GM23248 (cell line): ENCODE data around the gene PTGFRN. TPM values are rescaled to one million over a fixed set of nuclear protein-coding genes. Genes with fewer than 3 reads are reported as not detected.

Experiments used
- DNase-seq: peaks from one replicate; pipeline ENCODE4 v3.0.0-alpha.2; 2015
- H2AFZ ChIP-seq: fragments of 200-600 bp; sonication (generic); 2 replicates; pipeline ENCODE4 v1.6.1; 2016; ENCODE audit warnings: antibody characterized with exemption
- H3F3A ChIP-seq: fragments of 200-600 bp; sonication (generic); 2 replicates; pipeline ENCODE4 v1.6.1; 2016; ENCODE audit warnings: mild to moderate bottlenecking, antibody characterized with exemption, mixed run types; ENCODE audit not compliant: insufficient read depth
- H3K27ac ChIP-seq: fragments of 200-600 bp; sonication (generic); 2 replicates; pipeline ENCODE4 v1.5.1; 2016; ENCODE audit warnings: mild to moderate bottlenecking
- H3K27me3 ChIP-seq: fragments of 200-600 bp; sonication (generic); replicated peaks from 2 replicates; pipeline ENCODE4 v1.6.1; 2016; ENCODE audit warnings: mild to moderate bottlenecking; ENCODE audit not compliant: insufficient read depth
- H3K36me3 ChIP-seq: fragments of 200-600 bp; sonication (generic); 2 replicates; pipeline ENCODE4 v1.6.1; 2016; ENCODE audit warnings: low read depth, mild to moderate bottlenecking
- H3K4me1 ChIP-seq: fragments of 200-600 bp; sonication (generic); 2 replicates; pipeline ENCODE4 v1.6.1; 2016; ENCODE audit warnings: mild to moderate bottlenecking; ENCODE audit not compliant: insufficient read depth
- H3K4me2 ChIP-seq: fragments of 200-600 bp; sonication (generic); one replicate; pipeline ENCODE4 v1.6.1; 2016; ENCODE audit warnings: mild to moderate bottlenecking; ENCODE audit not compliant: unreplicated experiment
- H3K4me3 ChIP-seq: fragments of 200-600 bp; sonication (generic); 2 replicates; pipeline ENCODE4 v1.5.1; 2016; ENCODE audit warnings: mild to moderate bottlenecking
- H3K79me2 ChIP-seq: fragments of 200-600 bp; sonication (generic); 2 replicates; pipeline ENCODE4 v1.6.1; 2016; ENCODE audit warnings: mild to moderate bottlenecking; ENCODE audit not compliant: insufficient read depth
- H3K9ac ChIP-seq: fragments of 200-600 bp; sonication (generic); 2 replicates; pipeline ENCODE4 v1.6.1; 2016; ENCODE audit warnings: mild to moderate bottlenecking
- H3K9me2 ChIP-seq: fragments of 200-600 bp; sonication (generic); 2 replicates; pipeline ENCODE4 v1.6.1; 2016; ENCODE audit warnings: mixed run types, mild to moderate bottlenecking, moderate library complexity; ENCODE audit not compliant: insufficient read depth
- H3K9me3 ChIP-seq: fragments of 200-600 bp; sonication (generic); one replicate; pipeline ENCODE4 v1.6.1; 2017; ENCODE audit warnings: low read depth
- H4K20me1 ChIP-seq: fragments of 200-600 bp; sonication (generic); 2 replicates; pipeline ENCODE4 v1.6.0; 2016; ENCODE audit not compliant: insufficient read depth
- EZH2 ChIP-seq: fragments of 200-600 bp; sonication (generic); IDR thresholded peaks from 2 replicates; pipeline ENCODE4 v1.6.1; 2018; ENCODE audit warnings: antibody characterized with exemption, mild to moderate bottlenecking; ENCODE audit not compliant: insufficient read depth, poor library complexity, severe bottlenecking
- EZH2phosphoT487 ChIP-seq: fragments of 200-600 bp; sonication (generic); IDR thresholded peaks from 2 replicates; pipeline ENCODE4 v1.6.1; 2018; ENCODE audit warnings: antibody characterized with exemption, moderate library complexity, mild to moderate bottlenecking, low read depth; ENCODE audit not compliant: insufficient read depth
- whole genome bisulfite sequencing, 2 experiments: methylation state at CpG; one replicate each; pipeline ENCODE4 v1.1.6; 2015 to 2017; ENCODE audit warnings: low lambda C conversion rate in 2 of 2, low coverage in 1 of 2; ENCODE audit errors: missing lambda C conversion rate in 2 of 2; 5-methylcytosine and 5-hydroxymethylcytosine counted together
- in situ Hi-C: fragments of 300-500 bp; cut with MboI; formaldehyde crosslinking; loops from 2 replicates; pipeline ENCODE4 v1.15.0; 2020
- polyA plus RNA-seq: library from polyadenylated mRNA; unstranded; fragments of >200 nt; fragmentation: Nextera tagmentation; extraction: Ambion mirVana; gene quantifications from 2 replicates; pipeline ENCODE4 v1.2.1, GENCODE V29; 2016
- total RNA-seq: library from RNA; depleted of rRNA; stranded (reverse); fragments of >200 nt; shearing (Covaris generic); gene quantifications from 2 replicates; pipeline ENCODE4 v1.2.3, GENCODE V29; 2014

The PTGFRN gene
- total and polyA plus RNA-seq, 2 experiments from 2014 or later: 14.7 to 25.7 TPM

DNA sequence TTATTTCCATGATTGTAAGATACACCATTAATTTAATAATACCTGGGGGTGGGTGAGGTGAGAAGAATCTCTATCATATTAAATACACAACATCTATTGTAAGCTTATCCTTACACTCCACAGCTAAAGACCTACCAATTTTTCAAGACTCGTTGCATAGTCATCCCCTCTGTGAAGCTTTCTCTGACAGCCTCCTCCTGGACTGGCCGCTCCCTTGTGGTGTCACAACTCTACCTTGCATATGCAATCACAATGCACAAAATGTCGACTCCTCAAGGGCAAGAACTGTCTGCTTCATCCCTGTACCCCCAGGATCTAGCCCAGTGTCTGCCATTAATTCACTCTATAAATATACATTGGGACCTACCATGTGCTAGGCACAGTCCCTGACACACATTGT, 2.4 kb upstream of the PTGFRN start:
- H3K4me1 ChIP-seq: no peaks in the 10 kb centered on the region
- H3K9me3 ChIP-seq: no peaks in the 10 kb centered on the region
- no peak overlapping the region for H3K4me2 ChIP-seq
- peaks cover 3% of the 10 kb centered on the region; the same call in 1 of the 2 replicates for H3F3A ChIP-seq
- 87 to 88% methylated on average over 3 of the region's 3 CpGs for WGBS, 2 experiments
- no peak overlapping the region for H3K9ac ChIP-seq
- no peak overlapping the region for H3K27ac ChIP-seq
- H4K20me1 ChIP-seq: no peaks in the 10 kb centered on the region
- no peak for DNase-seq
- H3K4me3 ChIP-seq: no peak overlapping the region
- in situ Hi-C loops: no loop called here
- no peaks in the 10 kb centered on the region for H3K79me2 ChIP-seq
- H2AFZ ChIP-seq: no peak overlapping the region
- H3K36me3 ChIP-seq: no peaks in the 10 kb centered on the region
- TF ChIP-seq EZH2phosphoT487 (no peak), EZH2 (no peak)
- no peaks in the 10 kb centered on the region for H3K27me3 ChIP-seq
- H3K9me2 ChIP-seq: no peaks in the 10 kb centered on the region

DNA sequence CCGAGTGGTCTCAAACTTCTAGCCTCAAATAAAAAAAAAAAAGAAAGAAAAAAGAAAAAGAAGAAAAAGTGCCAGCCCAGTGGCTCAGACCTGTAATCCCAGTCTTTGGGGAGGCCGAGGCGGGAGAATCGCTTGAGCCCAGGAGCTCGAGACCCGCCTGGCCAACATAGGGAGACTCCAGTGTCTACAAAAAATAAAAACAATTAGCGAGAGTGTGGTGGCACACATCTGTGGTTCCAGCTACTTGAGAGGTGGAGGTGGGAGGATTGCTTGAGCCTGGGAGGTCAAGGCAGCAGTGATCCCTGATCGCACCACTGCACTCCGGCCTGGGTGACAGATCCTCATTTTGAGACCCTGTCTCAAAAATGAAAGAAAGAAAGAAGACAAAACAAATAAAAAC, 1.4 kb upstream of the PTGFRN start:
- in situ Hi-C loops: no loop called here
- H3K9ac ChIP-seq: no peak overlapping the region
- H3K9me3 ChIP-seq: no peaks in the 10 kb centered on the region
- TF ChIP-seq EZH2phosphoT487 (no peak), EZH2 (no peak)
- H3F3A ChIP-seq: peaks cover 3% of the 10 kb centered on the region; the same call in 1 of the 2 replicates
- no peaks in the 10 kb centered on the region for H4K20me1 ChIP-seq
- H3K27me3 ChIP-seq: no peaks in the 10 kb centered on the region
- no peak overlapping the region for H3K4me2 ChIP-seq
- no peak overlapping the region for H2AFZ ChIP-seq
- H3K4me3 ChIP-seq: no peak overlapping the region
- no peaks in the 10 kb centered on the region for H3K79me2 ChIP-seq
- H3K27ac ChIP-seq: no peak overlapping the region
- H3K36me3 ChIP-seq: no peaks in the 10 kb centered on the region
- H3K9me2 ChIP-seq: no peaks in the 10 kb centered on the region
- H3K4me1 ChIP-seq: no peaks in the 10 kb centered on the region
- 93 to 98% methylated on average over 8 to 9 of the region's 9 CpGs for WGBS, 2 experiments
- DNase-seq: no peak

DNA sequence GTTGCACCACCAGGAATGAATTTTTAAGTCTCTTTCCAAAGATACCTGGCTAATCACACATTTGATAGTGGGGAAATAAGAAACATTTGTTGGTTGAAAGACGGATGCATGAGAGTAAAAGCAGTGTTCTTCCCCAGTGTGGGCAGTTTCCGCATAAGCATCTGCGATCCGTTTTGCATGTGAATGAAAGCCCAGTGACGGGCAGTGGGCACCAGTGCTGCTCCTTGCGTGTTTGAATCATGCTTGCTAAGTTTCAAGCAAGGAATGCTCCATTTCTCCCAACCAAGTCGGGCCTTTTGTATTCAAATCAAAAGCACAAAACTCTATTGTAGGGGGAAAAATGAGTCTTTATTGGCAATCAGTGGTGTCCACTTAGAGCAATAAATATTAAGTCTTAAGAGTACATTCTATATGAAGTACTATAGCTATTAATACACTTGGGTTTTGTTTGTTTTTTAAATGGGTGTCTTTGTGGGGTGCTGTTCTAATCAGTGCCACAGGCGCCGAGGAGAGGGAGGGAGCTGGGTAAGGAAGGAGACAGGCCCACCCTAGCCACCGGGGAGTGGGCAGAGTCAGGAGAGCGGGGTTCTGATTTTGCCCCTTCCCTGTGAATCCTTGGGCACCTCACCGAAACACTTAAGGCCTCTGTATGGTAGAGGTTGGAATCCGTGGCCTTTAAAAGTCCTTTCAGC, 750 bp upstream of the PTGFRN start:
- H3K9ac ChIP-seq: peak overlapping the region; percentile 80
- 89 to 90% methylated on average over 13 of the region's 13 CpGs for WGBS, 2 experiments
- in situ Hi-C loops: no loop called here

DNA sequence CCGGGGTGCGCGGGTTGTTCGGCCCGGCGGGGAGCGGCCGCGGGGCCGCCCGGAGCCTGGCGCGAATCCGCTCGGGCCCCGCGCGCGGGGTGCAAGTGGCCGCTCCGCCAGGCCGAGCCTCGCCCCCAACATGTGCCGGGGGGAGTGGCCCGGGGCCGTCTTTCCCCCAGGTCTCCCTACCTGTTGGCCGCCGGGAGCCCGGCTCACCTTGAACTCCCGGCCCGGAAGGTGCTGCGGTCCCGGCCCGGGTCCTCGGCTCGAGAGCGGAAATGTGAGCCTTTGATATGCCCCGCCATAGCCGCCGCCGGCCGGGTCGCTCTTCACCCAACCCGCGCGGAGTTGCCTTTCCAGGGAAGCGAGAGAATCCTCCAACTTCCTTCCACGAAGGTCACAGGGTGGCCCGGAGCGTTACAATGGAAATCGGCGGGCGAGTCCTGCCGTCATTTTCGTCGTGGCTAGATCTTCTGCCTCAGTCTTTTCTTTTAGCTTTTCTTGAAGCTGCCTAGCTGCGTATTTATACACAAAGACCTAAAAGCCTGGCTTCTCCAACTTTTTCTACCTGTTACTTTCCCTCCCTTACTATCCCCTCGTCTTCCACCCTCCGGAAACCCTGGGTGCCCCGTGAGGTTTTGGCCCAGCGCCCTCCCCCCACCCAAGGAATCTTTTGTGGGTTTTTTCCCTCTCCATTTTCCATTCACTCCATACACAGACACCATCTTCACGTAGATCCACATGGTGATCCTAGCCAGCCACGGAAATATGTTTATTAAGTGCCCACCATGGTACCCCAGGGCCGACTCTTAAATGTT, 867 bp downstream of the PTGFRN start:
- in situ Hi-C loops: no loop called here
- no peaks in the 10 kb centered on the region for H3K9me2 ChIP-seq
- peaks cover 3% of the 10 kb centered on the region; the same call in 1 of the 2 replicates for H3F3A ChIP-seq
- no peaks in the 10 kb centered on the region for H3K27me3 ChIP-seq
- peak overlapping the region; percentile 80 for H3K9ac ChIP-seq
- peak overlapping the region; percentile 87 for H2AFZ ChIP-seq
- peak; percentile 57 for DNase-seq
- H3K36me3 ChIP-seq: no peaks in the 10 kb centered on the region
- H4K20me1 ChIP-seq: no peaks in the 10 kb centered on the region
- H3K27ac ChIP-seq: no peak overlapping the region
- no peaks in the 10 kb centered on the region for H3K4me1 ChIP-seq
- TF ChIP-seq EZH2 (no peak), EZH2phosphoT487 (no peak)
- no peaks in the 10 kb centered on the region for H3K9me3 ChIP-seq
- H3K4me3 ChIP-seq: peak overlapping the region; percentile 79
- peak overlapping the region; percentile 86 for H3K4me2 ChIP-seq
- no peaks in the 10 kb centered on the region for H3K79me2 ChIP-seq
- WGBS, 2 experiments: 5% methylated on average over 25 to 45 of the region's 64 CpGs

More for the DNA sequence above, 750 bp upstream of the PTGFRN start:
- Histone ChIP-seq H2AFZ (peak overlapping the region; percentile 87), H3K36me3 (no peaks in the 10 kb centered on the region), H3K9me2 (no peaks in the 10 kb centered on the region), H3K27ac (no peak overlapping the region), H3K4me3 (peak overlapping the region; percentile 79), H3K4me1 (no peaks in the 10 kb centered on the region), H3K9me3 (no peaks in the 10 kb centered on the region), H3F3A (peaks cover 3% of the 10 kb centered on the region; the same call in 1 of the 2 replicates), H4K20me1 (no peaks in the 10 kb centered on the region), H3K4me2 (peak overlapping the region; percentile 86), H3K27me3 (no peaks in the 10 kb centered on the region), H3K79me2 (no peaks in the 10 kb centered on the region)
- TF ChIP-seq EZH2 (no peak), EZH2phosphoT487 (no peak)
- DNase-seq: no peak
